ENCODE results near the gene KCNJ10.

Gene KCNJ10

GRCh38 chr1:160006312-160006940, 63.5 kb downstream of the KCNJ10 start:
- DNase-seq (ENCODE audit: low read depth, low spot score) = no peak
- ChIA-PET POLR2A (no interaction called here), CTCF (interaction anchor here (0.6 to 23.4 kb wide), 45 partner anchors 7 to 874 kb away, joined by 3 to 1031 read pairs (median 9); partner anchors contain the start of genes FCRL6, IGSF9, PIGM and SLAMF9)
- H3K4me3 ChIP-seq (ENCODE audit: low read depth, low read length) = no peak overlapping the region
- TF ChIP-seq, protein P1, sequence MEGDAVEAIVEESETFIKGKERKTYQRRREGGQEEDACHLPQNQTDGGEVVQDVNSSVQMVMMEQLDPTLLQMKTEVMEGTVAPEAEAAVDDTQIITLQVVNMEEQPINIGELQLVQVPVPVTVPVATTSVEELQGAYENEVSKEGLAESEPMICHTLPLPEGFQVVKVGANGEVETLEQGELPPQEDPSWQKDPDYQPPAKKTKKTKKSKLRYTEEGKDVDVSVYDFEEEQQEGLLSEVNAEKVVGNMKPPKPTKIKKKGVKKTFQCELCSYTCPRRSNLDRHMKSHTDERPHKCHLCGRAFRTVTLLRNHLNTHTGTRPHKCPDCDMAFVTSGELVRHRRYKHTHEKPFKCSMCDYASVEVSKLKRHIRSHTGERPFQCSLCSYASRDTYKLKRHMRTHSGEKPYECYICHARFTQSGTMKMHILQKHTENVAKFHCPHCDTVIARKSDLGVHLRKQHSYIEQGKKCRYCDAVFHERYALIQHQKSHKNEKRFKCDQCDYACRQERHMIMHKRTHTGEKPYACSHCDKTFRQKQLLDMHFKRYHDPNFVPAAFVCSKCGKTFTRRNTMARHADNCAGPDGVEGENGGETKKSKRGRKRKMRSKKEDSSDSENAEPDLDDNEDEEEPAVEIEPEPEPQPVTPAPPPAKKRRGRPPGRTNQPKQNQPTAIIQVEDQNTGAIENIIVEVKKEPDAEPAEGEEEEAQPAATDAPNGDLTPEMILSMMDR (IDR thresholded peaks at IDR 0.05; ENCODE audit: insufficient read depth, low read length, missing control alignments) = peak; percentile 94

DNA sequence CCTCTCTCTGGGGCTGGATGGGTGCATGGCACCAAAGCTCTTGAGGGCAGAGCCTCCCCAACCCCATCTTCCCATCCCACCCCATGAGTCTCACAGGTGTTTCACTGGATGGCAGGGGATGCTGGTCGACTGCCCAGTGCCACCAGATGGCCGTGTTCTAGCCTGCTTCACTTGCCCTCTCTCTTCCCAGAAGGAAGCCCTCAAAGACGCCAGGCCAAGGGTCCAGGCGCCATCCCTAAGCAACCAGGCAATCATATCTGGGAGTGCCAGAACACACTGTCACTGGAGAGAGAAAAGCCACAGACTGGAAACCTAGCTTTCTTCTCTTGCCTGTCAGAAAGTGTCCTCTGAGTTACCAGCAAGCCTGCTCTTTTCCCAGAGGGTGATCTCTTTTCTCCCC, 64.9 kb downstream of the KCNJ10 start:
- H3K4me3 ChIP-seq (ENCODE audit: low read depth, low read length) = no peak overlapping the region
- ChIA-PET POLR2A (no interaction called here), CTCF (interaction anchor here (1.5 to 23.4 kb wide), 16 partner anchors 12 to 222 kb away, joined by 6 to 1031 read pairs (median 34); partner anchors contain the start of genes FCRL6, IGSF9, PIGM and SLAMF9)
- TF ChIP-seq, protein P1 (IDR thresholded peaks at IDR 0.05; ENCODE audit: insufficient read depth, low read length, missing control alignments) = no peak
- DNase-seq (ENCODE audit: low read depth, low spot score) = no peak

GRCh38 chr1:160004425-160004824, 65.5 kb downstream of the KCNJ10 start:
- ChIA-PET POLR2A (no interaction called here), CTCF (interaction anchor here (1.0 to 23.4 kb wide), 11 partner anchors 10 to 206 kb away, joined by 3 to 1031 read pairs (median 24); partner anchors contain the start of genes IGSF9, SLAMF9 and TAGLN2)
- H3K4me3 ChIP-seq (ENCODE audit: low read depth, low read length) = no peak overlapping the region
- TF ChIP-seq, protein P1 (IDR thresholded peaks at IDR 0.05; ENCODE audit: insufficient read depth, low read length, missing control alignments) = no peak
- DNase-seq (ENCODE audit: low read depth, low spot score) = no peak

- ChIA-PET CTCF (interaction anchor here (1.0 to 23.4 kb wide), 12 partner anchors 10 to 871 kb away, joined by 3 to 1031 read pairs (median 8); partner anchors contain the start of genes IGSF9, SLAMF9 and TAGLN2), POLR2A (no interaction called here)
- DNase-seq (ENCODE audit: low read depth, low spot score) = no peak
- TF ChIP-seq, protein P1 (IDR thresholded peaks at IDR 0.05; ENCODE audit: insufficient read depth, low read length, missing control alignments) = no peak
- no peak overlapping the region for H3K4me3 ChIP-seq (ENCODE audit: low read depth, low read length)
Observed at GRCh38 chr1:160004001-160004400, 66.0 kb downstream of the KCNJ10 start.

DNA sequence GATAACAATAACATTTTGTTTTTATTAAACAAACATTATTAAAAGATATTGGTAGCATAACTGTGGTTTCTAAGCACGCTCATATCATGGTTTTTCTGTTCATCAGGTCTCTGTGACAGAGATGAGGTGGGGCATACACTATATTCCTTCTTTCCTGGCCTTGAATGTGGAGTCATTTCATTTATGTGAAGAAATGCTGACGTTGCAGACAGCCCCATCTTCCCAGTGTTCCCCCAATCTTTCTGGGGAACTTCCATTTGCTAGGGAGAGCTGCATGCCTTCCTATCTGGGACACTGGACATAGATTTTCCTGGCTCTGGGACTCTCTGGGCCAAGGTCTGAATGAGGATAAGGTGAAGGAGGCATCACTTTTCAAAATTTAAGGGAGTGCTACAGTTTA, 68.5 kb downstream of the KCNJ10 start:
- TF ChIP-seq, protein P1 (IDR thresholded peaks at IDR 0.05; ENCODE audit: insufficient read depth, low read length, missing control alignments) = no peak
- no peak for DNase-seq (ENCODE audit: low read depth, low spot score)
- no peak overlapping the region for H3K4me3 ChIP-seq (ENCODE audit: low read depth, low read length)
- ChIA-PET CTCF (interaction anchor here (1.0 to 23.4 kb wide), 9 partner anchors 9 to 202 kb away, joined by 3 to 1031 read pairs (median 4); partner anchors contain the start of genes IGSF9, PIGM and TAGLN2), POLR2A (no interaction called here)

- ChIA-PET POLR2A (interaction anchor here (1.2 kb wide), 1 partner anchor 74 kb away, joined by 5 read pairs; the partner anchor contains the start of gene TAGLN2), CTCF (interaction anchor here (1.2 to 23.4 kb wide), 5 partner anchors 9 to 200 kb away, joined by 3 to 1031 read pairs (median 6); partner anchors contain the start of gene TAGLN2)
- no peak for DNase-seq (ENCODE audit: low read depth, low spot score)
- TF ChIP-seq, protein P1 (IDR thresholded peaks at IDR 0.05; ENCODE audit: insufficient read depth, low read length, missing control alignments) = no peak
- H3K4me3 ChIP-seq (ENCODE audit: low read depth, low read length) = no peak overlapping the region
Observed at GRCh38 chr1:159999204-159999603, 70.8 kb downstream of the KCNJ10 start.

Data from AG04449 (cell line).